Right lobe of liver (tissue), 4 donors: ENCODE data around the gene TCEANC2.

Experiments
- POLR2A ChIP-seq: fragments of 450-650 bp; IDR thresholded peaks from one replicate; pipeline ENCODE4 v1.6.1; 2017; ENCODE audit warnings: antibody characterized with exemption, mild to moderate bottlenecking
- TF ChIP-seq, protein P1 (sequence below), 4 donors: fragments of 200-600 bp in 3 of 4; fragments of 450-650 bp in 1 of 4; IDR thresholded peaks; one replicate each; pipeline versions ENCODE4 v1.5.1 to v1.8.0; 2016 to 2022; ENCODE audit warnings: antibody characterized with exemption in 4 of 4, mild to moderate bottlenecking in 2 of 4
- donor health status: DM: no; HTN: no; CAD: no.
- donor health status: DM: no; HTN: no; CAD: no.
- donor health status: DM: no; HTN: yes; CAD: no.

DNA sequence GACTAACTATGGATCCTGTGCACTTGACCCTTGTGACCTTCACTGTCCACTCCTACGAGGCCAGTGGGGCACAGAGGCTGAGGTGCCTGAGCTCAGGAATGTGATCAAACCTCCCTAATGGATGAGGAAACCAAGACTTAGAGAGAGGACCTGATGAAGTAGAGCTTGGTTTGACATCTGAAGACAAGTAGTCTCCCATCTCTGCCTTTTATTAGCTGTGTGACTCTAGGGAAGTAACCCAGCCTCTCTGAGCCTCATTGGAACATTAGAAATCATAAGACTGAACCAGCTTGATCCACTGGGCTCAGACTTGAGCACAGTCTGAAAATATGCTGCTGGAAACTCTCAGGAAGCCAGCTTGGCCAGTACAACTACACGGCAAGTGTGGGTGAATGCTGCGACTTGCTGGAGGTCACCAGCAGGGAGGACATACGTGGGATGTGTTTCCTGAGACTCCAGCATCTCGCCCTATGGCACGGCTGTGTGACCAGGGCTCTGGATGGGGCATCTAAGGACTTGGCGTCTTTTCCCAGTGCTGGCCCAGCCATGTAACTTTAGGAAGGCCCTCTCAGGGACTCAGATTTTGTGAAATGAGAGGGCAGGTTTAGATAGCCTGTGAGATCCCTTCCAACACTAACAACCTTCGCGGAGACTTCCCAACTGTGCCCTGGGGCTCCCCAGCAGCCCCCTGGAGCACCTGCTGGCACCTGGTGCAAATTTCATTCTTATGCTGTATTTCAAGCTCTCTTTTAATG is 88.9 kb downstream of the TCEANC2 start:
- no peak for TF ChIP-seq POLR2A
- TF ChIP-seq, protein P1, sequence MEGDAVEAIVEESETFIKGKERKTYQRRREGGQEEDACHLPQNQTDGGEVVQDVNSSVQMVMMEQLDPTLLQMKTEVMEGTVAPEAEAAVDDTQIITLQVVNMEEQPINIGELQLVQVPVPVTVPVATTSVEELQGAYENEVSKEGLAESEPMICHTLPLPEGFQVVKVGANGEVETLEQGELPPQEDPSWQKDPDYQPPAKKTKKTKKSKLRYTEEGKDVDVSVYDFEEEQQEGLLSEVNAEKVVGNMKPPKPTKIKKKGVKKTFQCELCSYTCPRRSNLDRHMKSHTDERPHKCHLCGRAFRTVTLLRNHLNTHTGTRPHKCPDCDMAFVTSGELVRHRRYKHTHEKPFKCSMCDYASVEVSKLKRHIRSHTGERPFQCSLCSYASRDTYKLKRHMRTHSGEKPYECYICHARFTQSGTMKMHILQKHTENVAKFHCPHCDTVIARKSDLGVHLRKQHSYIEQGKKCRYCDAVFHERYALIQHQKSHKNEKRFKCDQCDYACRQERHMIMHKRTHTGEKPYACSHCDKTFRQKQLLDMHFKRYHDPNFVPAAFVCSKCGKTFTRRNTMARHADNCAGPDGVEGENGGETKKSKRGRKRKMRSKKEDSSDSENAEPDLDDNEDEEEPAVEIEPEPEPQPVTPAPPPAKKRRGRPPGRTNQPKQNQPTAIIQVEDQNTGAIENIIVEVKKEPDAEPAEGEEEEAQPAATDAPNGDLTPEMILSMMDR (IDR thresholded peaks at IDR 0.05): no peak
